Activated naive CD8-positive, alpha-beta T cell treated with anti-CD3 and anti-CD28 coated beads, Interleukin-2, amount 10 ng/mL, durations not matched to agents 7 days and 5 days (primary cell): ENCODE results near the gene GLYATL3. TPM values are rescaled to one million over a fixed set of nuclear protein-coding genes. Genes with fewer than 3 reads are reported as not detected.
"Not testable (repeated sequence)": the region's sequence is repeated elsewhere in the genome, so short reads cannot be mapped to it uniquely, and the experiment has no call there.

ENCODE experiments used
- ATAC-seq: fragments of 150-1000 bp; cut with Tn5 transposase; one replicate; pipeline ENCODE4 v1.10.0; 2021; ENCODE audit warnings: low read depth, moderate library complexity
- POLR2A ChIA-PET: fragments of 350-600 bp; sonication (Branson Sonifier 250); formaldehyde crosslinking; loops from one replicate; lab custom pipeline; 2021; ENCODE audit warnings: antibody characterized with exemption; lab: Charles Lee
- DNase-seq: peaks from one replicate; pipeline ENCODE4 v3.0.0; 2021
- H3K27ac Mint-ChIP-seq: one replicate; pipeline ENCODE4 v1.8.0; 2022; ENCODE audit warnings: mild to moderate bottlenecking, mixed read lengths
- H3K27me3 Mint-ChIP-seq: one replicate; pipeline ENCODE4 v1.8.0; 2022; ENCODE audit warnings: mild to moderate bottlenecking, moderate library complexity, mixed read lengths
- H3K36me3 Mint-ChIP-seq: one replicate; pipeline ENCODE4 v1.8.0; 2021; ENCODE audit warnings: mild to moderate bottlenecking, mixed read lengths
- H3K4me1 Mint-ChIP-seq: one replicate; pipeline ENCODE4 v1.8.0; 2021; ENCODE audit warnings: mixed read lengths
- H3K4me3 Mint-ChIP-seq: one replicate; pipeline ENCODE4 v1.8.0; 2022; ENCODE audit warnings: mild to moderate bottlenecking, moderate library complexity, mixed read lengths
- H3K9me3 Mint-ChIP-seq: one replicate; pipeline ENCODE4 v1.8.0; 2021; ENCODE audit warnings: mixed read lengths
- total RNA-seq, 2 experiments: library from RNA; stranded (reverse); gene quantifications; one replicate each; pipeline ENCODE4 v1.2.3, GENCODE V29; 2021

The GLYATL3 gene
- total RNA-seq: not detected

- Mint-ChIP-seq H3K4me3 (no peak within 1 kb of the TSS), H3K27ac (no peak within 1 kb of the TSS), H3K4me1 (no peaks in the 10 kb centered on the region), H3K27me3 (peaks cover 6% of the 10 kb centered on the region), H3K9me3 (no peaks in the 10 kb centered on the region), H3K36me3 (peaks cover 3% of the 10 kb centered on the region)
- ATAC-seq: no peak
- POLR2A ChIA-PET: no interaction called here
- DNase-seq: no peak
Measured at GRCh38 chr6:49499623-49500022, at the start of gene GLYATL3. Gene GLYATL3, plus strand, starts transcription at chr6:49499923. Its CDS starts 12,068 bp downstream, at chr6:49511991.

DNA sequence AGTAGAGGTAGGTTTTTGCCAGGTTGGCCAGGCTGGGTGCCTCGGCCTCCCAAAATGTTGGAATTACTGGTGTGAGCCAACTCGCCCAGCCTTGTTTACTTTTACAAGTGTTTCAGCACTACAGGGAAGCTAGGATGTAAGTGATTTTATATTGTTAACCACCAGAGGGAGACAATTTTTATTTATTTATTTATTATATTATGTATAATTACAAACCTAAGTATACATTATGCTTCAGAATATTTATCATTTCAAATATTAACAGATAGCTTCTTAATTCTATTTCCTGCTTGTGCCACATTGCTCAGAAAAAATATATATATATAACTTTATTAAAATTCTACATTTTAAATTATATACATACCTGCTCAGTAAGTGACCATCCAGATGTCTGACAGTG, 46.5 kb upstream of the GLYATL3 start:
- Mint-ChIP-seq H3K4me3 (no peak overlapping the region), H3K27ac (no peak overlapping the region), H3K27me3 (no peaks in the 10 kb centered on the region), H3K9me3 (no peaks in the 10 kb centered on the region), H3K36me3 (peaks cover 6% of the 10 kb centered on the region), H3K4me1 (peaks cover 2% of the 10 kb centered on the region)
- DNase-seq (no peak), ATAC-seq (no peak)
- POLR2A ChIA-PET: no interaction called here

DNA sequence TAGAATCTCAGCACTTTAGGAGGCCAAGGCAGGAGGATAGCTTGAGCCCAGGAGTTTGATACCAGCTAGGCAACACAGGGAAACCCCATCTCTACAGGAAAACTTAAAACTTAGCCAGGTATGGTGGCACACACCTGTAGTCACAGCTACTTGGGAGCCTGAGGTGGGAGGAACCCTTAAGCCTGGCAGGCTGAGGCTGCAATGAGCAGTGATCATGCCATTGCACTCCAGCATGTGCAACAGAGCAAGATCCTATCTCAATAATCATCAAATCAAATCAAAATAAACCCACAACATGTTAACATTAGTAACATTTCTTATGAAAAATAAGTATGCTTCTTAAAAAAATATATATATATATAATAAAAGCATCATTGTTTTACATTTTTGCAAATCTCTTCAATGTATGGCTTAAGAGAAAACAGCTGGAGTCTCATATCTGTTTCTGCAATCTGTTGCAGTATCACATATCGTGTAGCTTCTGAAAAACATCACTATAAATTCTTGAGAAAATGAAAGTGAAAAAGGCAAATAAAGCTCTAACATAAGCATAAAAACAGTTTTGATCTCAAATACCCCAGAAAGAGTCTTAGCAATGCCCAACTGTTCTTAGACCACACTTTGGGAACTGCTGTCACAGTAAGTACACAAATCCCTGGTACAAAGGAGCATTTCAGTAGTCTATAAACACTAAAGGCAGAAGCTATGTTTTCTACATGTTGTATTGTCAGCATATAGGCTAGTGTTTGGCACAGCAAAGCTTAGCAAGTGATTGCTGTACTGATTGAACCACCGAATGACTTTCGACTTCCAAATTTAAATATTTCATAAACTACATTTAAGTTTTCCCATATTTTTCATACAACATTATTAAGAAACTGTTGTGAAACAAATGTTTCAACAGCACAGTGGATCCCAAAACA, 44.7 kb upstream of the GLYATL3 start:
- Mint-ChIP-seq H3K36me3 (peaks cover 6% of the 10 kb centered on the region), H3K4me1 (peaks cover 2% of the 10 kb centered on the region), H3K27ac (no peak overlapping the region), H3K4me3 (no peak overlapping the region), H3K9me3 (no peaks in the 10 kb centered on the region), H3K27me3 (no peaks in the 10 kb centered on the region)
- POLR2A ChIA-PET: no interaction called here
- DNase-seq: no peak
- ATAC-seq: no peak

GRCh38 chr6:49457771-49458170, 42.0 kb upstream of the GLYATL3 start:
- ATAC-seq (no peak), DNase-seq (no peak)
- Mint-ChIP-seq H3K36me3 (peaks cover 3% of the 10 kb centered on the region), H3K4me3 (no peak overlapping the region), H3K4me1 (peaks cover 10% of the 10 kb centered on the region), H3K9me3 (no peaks in the 10 kb centered on the region), H3K27ac (no peak overlapping the region), H3K27me3 (no peaks in the 10 kb centered on the region)
- POLR2A ChIA-PET: no interaction called here

GRCh38 chr6:49462071-49462470, 37.7 kb upstream of the GLYATL3 start:
- no peak for ATAC-seq
- no peak for DNase-seq
- Mint-ChIP-seq H3K27me3 (no peaks in the 10 kb centered on the region), H3K9me3 (no peaks in the 10 kb centered on the region), H3K4me3 (peak overlapping the region; percentile 99), H3K36me3 (peaks cover 11% of the 10 kb centered on the region), H3K4me1 (peaks cover 26% of the 10 kb centered on the region), H3K27ac (peak overlapping the region; percentile 98)
- POLR2A ChIA-PET: no interaction called here

GRCh38 chr6:49462599-49462926, 37.2 kb upstream of the GLYATL3 start:
- no peaks in the 10 kb centered on the region for H3K9me3 Mint-ChIP-seq
- no peaks in the 10 kb centered on the region for H3K27me3 Mint-ChIP-seq
- ATAC-seq (peak; percentile 8), DNase-seq (no peak)
- POLR2A ChIA-PET: no interaction called here
- H3K4me3 Mint-ChIP-seq: peak overlapping the region; percentile 99
- peaks cover 11% of the 10 kb centered on the region for H3K36me3 Mint-ChIP-seq
- peaks cover 26% of the 10 kb centered on the region for H3K4me1 Mint-ChIP-seq
- H3K27ac Mint-ChIP-seq: peak overlapping the region; percentile 98

GRCh38 chr6:49462927-49463611, 36.7 kb upstream of the GLYATL3 start, which contains the start of the genes CENPQ and MMUT:
Gene CENPQ, plus strand, starts transcription at chr6:49463370. Its CDS starts 6,807 bp downstream, at chr6:49470177.
Gene MMUT, minus strand, starts transcription at chr6:49463253. Its CDS starts 3,787 bp downstream, at chr6:49459466.
- peaks cover 14% of the 10 kb centered on the region for H3K36me3 Mint-ChIP-seq
- peak within 1 kb of the TSS; percentile 99 for H3K4me3 Mint-ChIP-seq
- no peaks in the 10 kb centered on the region for H3K27me3 Mint-ChIP-seq
- ATAC-seq (peak; percentile 99), DNase-seq (peak; percentile 93)
- POLR2A ChIA-PET: no interaction called here
- no peaks in the 10 kb centered on the region for H3K9me3 Mint-ChIP-seq
- peaks cover 28% of the 10 kb centered on the region for H3K4me1 Mint-ChIP-seq
- peak within 1 kb of the TSS; percentile 98 for H3K27ac Mint-ChIP-seq

- H3K4me1 Mint-ChIP-seq: peaks cover 28% of the 10 kb centered on the region
- peak overlapping the region; percentile 99 for H3K4me3 Mint-ChIP-seq
- POLR2A ChIA-PET: no interaction called here
- H3K27me3 Mint-ChIP-seq: no peaks in the 10 kb centered on the region
- ATAC-seq (no peak), DNase-seq (no peak)
- peaks cover 14% of the 10 kb centered on the region for H3K36me3 Mint-ChIP-seq
- no peaks in the 10 kb centered on the region for H3K9me3 Mint-ChIP-seq
- peak overlapping the region; percentile 98 for H3K27ac Mint-ChIP-seq
Measured at GRCh38 chr6:49463612-49463967, 36.1 kb upstream of the GLYATL3 start.

DNA sequence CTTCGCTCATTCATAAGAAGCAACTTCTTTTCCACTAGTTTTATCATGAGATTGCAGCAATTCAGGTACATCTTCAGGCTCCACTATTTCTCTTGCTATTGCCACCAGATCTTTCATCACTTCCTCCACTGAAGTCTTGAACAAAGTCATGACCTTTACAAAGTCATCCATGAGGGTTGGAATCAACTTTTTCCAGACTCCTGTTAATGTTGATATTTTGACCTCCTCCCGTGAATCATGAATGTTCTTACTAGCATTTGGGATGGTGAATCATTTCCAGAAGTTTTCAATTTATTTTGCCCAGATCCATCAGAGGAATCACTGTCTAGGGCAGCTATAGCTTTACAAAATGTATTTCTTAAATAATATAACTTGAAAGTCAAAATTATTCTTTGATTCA, 35.0 kb upstream of the GLYATL3 start:
- Mint-ChIP-seq H3K27ac (peak overlapping the region; percentile 68), H3K36me3 (peaks cover 11% of the 10 kb centered on the region), H3K4me1 (peaks cover 32% of the 10 kb centered on the region), H3K9me3 (no peaks in the 10 kb centered on the region), H3K4me3 (peak overlapping the region; percentile 99), H3K27me3 (no peaks in the 10 kb centered on the region)
- POLR2A ChIA-PET: no interaction called here
- no peak for ATAC-seq
- no peak for DNase-seq

GRCh38 chr6:49468042-49468441, 31.7 kb upstream of the GLYATL3 start:
- Mint-ChIP-seq H3K27me3 (no peaks in the 10 kb centered on the region), H3K36me3 (peaks cover 18% of the 10 kb centered on the region), H3K27ac (no peak overlapping the region), H3K4me3 (no peak overlapping the region), H3K9me3 (no peaks in the 10 kb centered on the region), H3K4me1 (peaks cover 25% of the 10 kb centered on the region)
- DNase-seq (no peak), ATAC-seq (no peak)
- POLR2A ChIA-PET: no interaction called here

- ATAC-seq, H3K4me3 Mint-ChIP-seq, H3K4me1 Mint-ChIP-seq, POLR2A ChIA-PET, H3K27me3 Mint-ChIP-seq, DNase-seq, H3K27ac Mint-ChIP-seq, H3K9me3 Mint-ChIP-seq: not testable (repeated sequence)
- H3K36me3 Mint-ChIP-seq: peaks cover 47% of the 10 kb centered on the region
Measured at GRCh38 chr6:49476564-49476963, 23.2 kb upstream of the GLYATL3 start.

GRCh38 chr6:49479308-49479970, 20.3 kb upstream of the GLYATL3 start:
- POLR2A ChIA-PET: no interaction called here
- Mint-ChIP-seq H3K4me1 (no peaks in the 10 kb centered on the region), H3K27ac (no peak overlapping the region), H3K9me3 (peaks cover 3% of the 10 kb centered on the region), H3K36me3 (peaks cover 31% of the 10 kb centered on the region), H3K4me3 (no peak overlapping the region), H3K27me3 (no peaks in the 10 kb centered on the region)
- no peak for DNase-seq
- no peak for ATAC-seq

GRCh38 chr6:49481846-49482245, 17.9 kb upstream of the GLYATL3 start:
- DNase-seq, H3K4me3 Mint-ChIP-seq, H3K9me3 Mint-ChIP-seq, POLR2A ChIA-PET, ATAC-seq, H3K27ac Mint-ChIP-seq, H3K27me3 Mint-ChIP-seq, H3K4me1 Mint-ChIP-seq: not testable (repeated sequence)
- H3K36me3 Mint-ChIP-seq: peaks cover 24% of the 10 kb centered on the region
